Frontal cortex (tissue), 4 donors: Measurements from ENCODE around the gene ADCY2. TPM values are rescaled to one million over a fixed set of nuclear protein-coding genes. Genes with fewer than 3 reads are reported as not detected.

Experiments
- DNase-seq, 2 donors: peaks; one replicate each; pipeline ENCODE4 v3.0.0; 2012; ENCODE audit warnings: low spot score in 2 of 2
- FAIRE-seq: peaks from 2 replicates; lab custom pipeline; 2012; peaks lifted over from hg19 to GRCh38; lab: Jason Lieb, UNC
- total RNA-seq: library from RNA; depleted of rRNA; stranded (reverse); fragments of >200 nt; gene quantifications from one replicate; pipeline ENCODE4 v1.2.3, GENCODE V29; 2014
- donor health status: control.
- donor health status: control.
- donor health status: control.

The ADCY2 gene
- total RNA-seq, 1 donor from 2014 or later = 20.4 TPM

DNA sequence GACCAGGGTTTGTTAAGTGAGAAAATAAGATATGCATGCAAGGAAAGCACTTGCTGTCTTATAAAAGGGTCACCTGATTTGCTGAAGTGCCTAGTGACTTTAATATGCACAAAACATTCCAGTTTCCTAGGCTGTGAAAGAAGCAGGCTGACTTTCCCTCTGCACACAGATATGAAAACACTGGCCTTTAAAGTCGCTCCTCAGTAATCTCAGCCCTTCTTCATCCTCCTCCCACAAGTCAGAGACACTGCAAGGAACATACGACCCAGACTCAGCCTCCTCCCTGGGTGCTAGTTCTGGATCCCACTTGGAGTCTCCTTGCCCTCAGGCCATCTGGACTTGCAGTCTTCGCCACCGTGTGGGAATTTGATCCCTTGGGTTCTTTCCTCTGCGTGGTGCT lies 288.9 kb downstream of the ADCY2 start:
- FAIRE-seq = no peak
- no peak for DNase-seq

DNA sequence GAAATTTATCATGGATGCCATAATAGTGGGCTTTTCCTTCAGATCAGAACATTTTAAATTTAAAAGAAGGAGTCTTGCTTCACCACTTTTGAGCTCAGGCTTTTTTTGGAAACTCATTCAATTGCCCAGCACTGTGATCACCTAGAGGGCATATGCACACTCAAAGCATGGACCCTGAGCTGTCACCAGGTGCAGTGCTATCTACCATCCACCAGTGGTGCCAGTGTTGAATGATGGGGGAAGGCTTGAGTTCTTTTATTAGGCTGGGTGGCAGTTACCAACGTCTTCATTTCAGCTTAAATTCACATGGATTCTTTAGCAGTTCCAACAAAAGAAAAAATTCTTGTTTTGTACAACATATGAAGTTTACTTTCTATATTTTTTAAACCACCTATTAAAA lies 290.9 kb downstream of the ADCY2 start:
- DNase-seq (no peak), FAIRE-seq (no peak)

DNA sequence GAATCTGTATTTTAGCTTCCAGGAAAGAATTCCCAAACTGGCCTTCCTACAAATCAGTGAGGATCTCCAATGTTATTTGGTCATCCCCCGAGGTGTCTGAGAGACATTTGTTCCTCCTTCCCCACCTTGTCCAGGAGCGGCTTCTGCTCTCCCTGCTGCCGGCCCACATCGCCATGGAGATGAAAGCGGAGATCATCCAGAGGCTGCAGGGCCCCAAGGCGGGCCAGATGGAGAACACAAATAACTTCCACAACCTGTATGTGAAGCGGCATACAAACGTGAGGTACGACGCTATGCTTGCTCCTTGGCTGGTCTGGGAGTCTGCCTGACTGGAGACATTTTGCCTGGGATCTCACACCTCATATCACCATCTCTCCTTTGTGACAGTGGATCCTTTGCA lies 294.6 kb downstream of the ADCY2 start:
- DNase-seq (no peak), FAIRE-seq (no peak)

DNA sequence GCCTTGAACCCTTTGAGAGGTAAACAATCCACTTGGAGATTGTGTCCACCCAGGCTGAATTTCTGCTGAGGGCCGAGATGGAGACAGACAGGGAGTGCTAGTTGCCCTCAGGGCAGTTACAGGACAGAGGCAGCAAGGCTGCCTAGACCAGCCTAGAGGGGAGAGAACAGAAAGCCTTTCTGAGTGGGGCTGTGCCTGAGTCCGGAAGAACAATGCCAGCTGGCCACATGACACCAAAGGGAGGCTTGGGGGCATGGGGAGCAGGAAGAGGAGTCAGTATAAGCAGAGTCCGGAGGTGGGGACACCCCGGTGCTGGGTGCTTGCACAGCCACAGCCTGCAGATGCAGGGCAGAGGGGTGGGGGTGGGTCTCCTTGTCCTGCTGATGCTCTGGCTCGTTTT lies 309.3 kb downstream of the ADCY2 start:
- no peak for FAIRE-seq
- no peak for DNase-seq

DNA sequence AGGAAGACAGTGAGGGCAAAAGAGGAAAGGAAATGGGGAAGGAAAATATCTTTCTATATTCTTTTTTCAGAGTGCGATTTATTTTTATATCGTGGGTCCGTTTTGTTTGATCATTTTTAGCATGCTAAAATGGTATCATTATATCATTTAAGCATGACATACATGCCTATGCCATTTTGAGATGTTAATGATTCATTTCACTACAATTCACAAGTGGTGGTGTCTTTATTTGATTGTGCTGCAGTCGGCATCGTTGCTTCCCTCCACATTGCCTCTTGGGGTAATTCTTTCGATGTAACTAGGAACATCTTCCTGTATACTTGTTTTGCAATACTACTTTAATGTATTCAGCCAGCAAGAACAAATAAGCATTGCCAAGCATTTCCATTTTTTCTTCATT lies 309.8 kb downstream of the ADCY2 start:
- no peak for FAIRE-seq
- no peak for DNase-seq

DNA sequence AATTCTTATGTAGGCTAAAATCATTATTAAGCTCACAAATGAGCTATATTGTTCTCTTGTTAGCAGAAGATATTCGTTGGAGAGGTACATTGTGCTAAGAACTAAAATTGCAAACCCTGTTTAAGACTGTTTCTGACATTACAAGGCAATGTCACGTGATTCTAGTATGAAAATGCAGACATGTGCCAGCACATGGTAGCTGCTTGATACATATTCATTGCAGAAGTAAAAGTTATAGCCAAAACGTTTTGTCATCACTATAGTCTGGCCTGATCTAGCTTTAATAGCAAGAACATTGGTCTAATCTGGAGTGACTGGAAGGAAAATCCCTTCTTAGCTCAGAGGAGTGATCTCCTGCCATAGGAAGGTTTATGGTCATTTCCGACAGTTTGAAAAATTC lies 310.3 kb downstream of the ADCY2 start:
- DNase-seq (no peak), FAIRE-seq (no peak)

DNA sequence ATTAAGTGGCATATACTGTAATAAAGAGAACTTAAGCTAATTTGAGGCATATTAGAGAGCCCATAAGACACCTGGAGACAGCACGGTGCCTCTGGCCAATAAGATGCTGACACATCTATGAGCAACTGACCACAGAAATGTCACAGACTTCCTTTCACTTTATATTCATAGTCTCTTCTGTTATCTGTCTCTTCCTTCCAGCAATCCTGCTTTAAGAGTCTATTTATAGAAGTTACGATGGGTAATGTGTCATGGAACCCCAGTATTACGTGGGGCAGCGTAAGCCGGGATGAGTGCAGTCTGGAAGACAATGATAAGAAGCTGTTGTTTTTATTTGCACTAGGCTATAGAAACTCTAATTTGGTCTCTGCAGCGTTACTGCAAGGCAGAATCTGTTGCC lies 318.2 kb downstream of the ADCY2 start:
- FAIRE-seq (no peak), DNase-seq (no peak)

DNA sequence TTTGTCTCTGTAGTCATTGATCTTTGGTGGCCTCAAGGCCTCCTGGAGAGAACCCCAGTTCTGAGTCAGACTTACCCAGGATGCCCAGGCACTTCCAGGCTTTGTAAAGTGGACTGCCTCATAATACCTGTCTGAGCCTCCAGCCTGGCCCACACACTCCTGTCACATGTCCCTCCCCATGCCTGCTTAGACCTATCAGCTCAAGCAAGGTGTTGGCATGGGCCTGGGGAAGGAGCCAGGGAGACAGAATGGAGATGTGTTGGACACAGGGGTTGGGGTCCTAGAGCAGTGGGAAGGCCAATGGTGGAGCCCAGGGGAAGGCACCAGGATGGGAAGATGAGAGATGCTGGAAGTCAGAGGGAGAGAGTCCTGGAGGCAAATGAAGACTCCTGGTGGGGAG lies 318.8 kb downstream of the ADCY2 start:
- DNase-seq = no peak
- FAIRE-seq = no peak

DNA sequence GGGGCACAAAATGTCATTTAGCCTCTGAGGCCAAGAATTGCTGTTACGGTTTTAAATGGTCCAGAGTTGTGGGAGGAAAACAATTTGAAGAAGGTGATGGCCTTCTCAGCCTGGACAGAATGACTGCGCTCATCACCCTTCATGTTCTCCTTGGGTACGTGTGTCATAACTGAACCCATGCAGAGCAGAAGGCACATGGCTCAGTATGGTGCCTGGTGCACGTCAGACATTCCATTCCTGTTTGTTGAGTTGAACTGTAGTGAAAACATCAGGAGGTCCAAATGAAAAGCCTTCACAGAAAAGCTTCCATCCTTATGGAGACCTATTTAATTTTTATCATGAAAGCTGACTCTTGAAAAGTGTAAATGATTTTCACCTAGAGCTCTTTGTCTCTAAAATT lies 321.8 kb downstream of the ADCY2 start:
- DNase-seq (no peak), FAIRE-seq (no peak)

DNA sequence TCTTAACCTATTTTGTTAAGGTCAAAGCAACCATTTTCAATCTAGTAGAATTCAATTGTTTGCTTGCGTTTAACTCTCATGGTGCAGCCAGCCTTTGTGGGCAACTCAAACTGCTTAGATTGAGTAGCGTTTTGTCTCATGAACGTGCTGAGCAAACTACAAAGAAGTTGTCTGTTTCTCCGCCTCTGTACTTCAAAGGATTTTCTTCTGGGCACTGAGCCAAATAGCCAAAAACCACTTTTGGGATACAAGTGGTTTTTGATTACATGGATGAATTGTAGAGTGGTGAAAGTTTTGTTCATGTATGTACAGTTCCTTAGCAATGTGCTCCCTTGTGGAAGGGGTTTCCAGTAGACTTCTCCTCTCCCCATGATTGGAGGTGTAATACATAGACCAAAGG lies 332.1 kb downstream of the ADCY2 start:
- DNase-seq (no peak), FAIRE-seq (no peak)

DNA sequence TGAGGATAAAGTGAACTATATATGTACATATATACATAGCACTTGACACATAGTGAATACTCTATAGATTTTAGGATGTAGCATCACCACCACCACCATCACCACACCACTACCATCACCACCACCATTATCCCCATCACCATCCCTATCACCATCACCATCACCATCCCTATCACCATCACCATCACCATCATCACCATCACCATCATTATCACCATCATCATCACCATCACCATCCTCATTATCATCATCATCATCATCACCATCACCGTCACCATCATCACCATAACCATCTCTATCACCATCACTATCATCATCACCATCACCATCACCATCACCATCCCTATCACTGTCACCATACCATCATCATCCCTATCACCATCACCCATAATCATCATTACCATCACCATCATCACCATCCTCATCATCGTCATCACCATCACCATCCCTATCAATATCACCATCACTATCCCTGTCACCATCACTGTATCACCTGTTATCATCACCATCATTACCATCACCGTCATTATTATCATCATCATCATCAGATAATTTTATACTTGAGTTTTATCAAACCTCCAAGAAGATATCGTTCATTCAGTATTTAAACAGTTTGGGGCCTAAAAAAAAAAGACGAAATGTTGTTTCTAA lies 345.6 kb downstream of the ADCY2 start:
- no peak for DNase-seq
- FAIRE-seq = no peak

DNA sequence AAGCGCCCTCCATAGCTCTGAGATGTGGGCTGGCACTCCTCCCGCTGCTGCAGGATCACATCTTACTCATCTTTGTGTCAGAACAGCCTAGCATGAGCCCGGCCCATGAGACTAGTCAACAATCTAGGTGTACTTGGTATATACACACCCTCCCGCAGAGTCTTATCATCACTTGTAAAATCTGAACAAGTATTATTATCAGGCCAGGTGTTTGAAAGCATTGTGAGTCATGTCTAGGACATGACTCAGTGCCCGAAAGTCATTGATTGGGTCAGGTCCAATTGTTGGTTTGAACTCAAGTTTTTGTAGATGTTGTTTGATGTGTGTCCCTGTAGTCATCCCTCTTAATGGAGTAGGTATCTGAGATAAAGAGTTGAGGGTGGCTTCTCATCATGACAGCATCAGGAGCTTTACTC lies 346.3 kb downstream of the ADCY2 start:
- DNase-seq (no peak), FAIRE-seq (no peak)

DNA sequence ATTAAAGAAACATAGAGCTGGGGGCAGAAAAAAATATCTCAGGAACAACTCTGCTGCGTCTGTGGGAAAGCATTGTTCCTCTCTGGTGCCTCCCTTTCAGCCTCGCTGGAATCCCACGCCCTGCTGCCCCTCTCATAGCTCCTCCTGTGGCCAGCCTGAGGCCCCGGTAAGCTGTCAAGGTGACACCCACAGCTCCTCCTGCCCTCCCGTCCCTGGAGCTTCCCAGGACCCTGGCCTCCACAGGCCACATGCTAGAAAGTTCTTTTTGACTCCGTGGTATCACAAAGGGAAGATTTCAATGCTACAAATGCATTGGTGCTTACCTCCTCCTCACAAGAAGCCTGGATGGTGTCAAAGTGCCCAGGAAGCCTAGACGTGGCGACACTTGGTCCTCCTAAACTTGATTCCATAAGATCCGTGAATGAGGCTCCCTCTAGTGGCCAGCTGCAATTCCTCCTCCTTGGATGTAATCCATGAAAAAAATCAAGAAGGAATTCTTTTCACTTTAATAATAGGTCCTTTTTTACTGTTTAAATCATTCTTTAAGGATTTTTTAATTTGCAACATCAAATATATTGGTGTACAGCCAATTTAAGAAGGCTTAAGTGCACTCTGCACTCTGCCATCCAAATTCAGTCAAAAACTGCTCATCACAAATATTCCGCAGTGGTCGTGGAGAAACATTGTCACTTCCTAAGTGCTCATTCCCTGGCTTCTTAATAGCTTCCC lies 350.1 kb downstream of the ADCY2 start:
- DNase-seq (peak in 1 of 2 donors; percentile 45), FAIRE-seq (no peak)

DNA sequence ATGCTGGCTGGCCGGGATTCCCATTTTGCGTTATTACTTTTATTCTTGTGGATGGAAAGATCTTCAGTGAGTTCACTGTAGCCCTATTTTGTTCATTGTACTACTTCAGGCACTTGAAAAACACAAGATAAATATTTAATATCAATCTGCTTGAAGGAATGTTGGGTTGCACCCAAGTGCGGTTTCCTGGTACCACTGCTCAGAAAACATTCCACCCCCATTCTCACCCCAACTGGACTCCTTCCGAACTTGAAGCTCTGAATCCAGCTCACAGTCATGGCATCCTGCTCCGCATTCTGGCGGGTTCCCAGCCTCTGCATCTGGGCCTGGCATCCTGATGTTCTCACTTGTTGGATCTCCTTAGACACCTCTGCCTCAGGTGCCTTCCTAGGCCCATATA lies 351.8 kb downstream of the ADCY2 start:
- no peak for FAIRE-seq
- no peak for DNase-seq

DNA sequence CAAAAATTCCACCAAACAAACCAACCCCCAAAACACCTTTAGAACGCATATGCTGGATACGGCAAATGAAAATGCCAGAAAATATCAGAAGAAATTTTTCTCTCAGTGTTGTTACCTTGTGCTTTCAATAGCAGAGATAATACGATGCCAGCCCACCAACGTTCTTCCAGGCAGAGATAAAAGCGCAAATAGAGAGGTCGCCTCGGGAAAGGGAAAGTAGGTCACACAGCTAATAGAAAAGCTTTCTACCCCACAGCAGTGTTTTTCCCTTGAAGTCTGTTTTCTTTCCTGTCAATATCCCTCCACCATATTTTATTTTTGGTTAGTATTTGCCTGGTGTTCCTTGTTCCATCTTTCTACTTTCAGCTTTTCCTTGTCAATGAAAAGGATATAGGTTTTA lies 353.7 kb downstream of the ADCY2 start:
- FAIRE-seq = no peak
- DNase-seq = no peak

DNA sequence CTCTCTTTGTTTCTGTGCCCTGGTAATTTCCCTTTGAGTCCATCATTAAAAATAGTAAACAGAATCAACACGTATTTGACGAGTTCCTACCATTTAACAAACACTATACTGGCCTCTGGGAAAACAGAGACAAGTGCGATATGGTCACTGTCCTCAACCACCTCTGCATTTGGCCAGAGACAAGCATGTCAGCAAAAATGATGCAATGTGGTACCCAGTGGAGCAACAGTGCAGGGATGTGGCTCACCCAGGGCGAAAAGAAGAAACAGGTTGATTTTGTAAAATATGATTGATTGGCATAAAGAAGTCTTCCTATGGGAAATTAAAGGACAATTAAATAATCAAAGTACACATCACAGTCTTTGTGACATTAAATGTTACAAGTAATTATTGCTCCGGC lies 355.9 kb downstream of the ADCY2 start:
- FAIRE-seq = no peak
- DNase-seq = no peak

DNA sequence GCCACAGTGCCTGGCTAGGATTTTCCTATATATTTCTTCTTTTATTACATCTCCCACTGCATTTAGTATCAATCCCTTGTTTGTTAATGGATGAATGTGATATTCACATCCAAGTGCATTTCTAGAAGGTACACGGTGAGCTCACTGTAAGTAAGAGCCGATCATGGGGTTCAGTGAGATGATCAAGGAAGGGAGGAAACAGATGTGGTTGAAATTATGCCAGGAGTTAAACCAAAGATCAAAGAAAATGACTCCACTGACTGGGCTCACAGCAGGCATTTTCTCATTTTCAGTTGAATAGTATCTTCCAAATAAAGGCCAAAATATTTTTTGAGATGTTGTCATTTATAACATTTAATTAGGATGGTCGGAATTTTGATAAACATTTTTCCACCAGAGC lies 357.2 kb downstream of the ADCY2 start:
- DNase-seq (no peak), FAIRE-seq (no peak)

DNA sequence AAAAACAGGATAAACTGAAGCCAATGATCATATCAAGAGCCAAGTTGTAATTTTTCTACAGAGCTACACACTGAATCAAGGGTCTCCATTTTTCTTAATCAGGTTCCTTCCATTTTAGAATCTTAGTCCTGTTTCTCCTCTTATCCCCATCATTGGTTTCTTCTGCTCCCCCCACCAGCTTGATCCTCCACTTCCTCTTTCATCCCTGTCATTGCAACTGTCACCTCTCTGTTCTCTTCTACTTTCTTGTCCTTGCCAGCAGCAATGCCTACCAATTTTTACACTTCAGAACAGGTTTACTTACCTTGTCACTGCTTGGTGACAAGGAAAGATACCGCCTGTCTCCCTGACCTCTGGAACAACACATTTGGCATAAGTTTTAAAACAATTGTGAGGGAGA lies 357.7 kb downstream of the ADCY2 start:
- no peak for DNase-seq
- FAIRE-seq = no peak

DNA sequence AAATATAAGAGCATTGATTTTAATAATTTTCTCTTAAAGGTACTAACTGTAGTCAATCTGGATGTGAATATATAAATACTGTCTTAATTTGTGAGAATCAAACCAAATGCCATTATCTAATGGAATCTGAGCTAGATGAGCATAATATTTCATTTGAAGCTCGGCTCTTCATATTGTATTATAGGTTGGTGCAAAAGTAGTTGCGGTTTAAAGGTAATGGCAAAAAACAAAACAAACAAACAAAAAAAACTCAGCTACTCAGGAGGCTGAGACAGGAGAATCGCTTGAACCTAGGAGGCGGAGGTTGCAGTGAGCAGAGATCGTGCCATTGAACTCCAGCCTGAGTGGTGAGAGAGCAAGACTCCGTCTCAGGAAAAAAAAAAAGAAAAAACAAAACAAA lies 358.6 kb downstream of the ADCY2 start:
- DNase-seq (no peak), FAIRE-seq (no peak)

DNA sequence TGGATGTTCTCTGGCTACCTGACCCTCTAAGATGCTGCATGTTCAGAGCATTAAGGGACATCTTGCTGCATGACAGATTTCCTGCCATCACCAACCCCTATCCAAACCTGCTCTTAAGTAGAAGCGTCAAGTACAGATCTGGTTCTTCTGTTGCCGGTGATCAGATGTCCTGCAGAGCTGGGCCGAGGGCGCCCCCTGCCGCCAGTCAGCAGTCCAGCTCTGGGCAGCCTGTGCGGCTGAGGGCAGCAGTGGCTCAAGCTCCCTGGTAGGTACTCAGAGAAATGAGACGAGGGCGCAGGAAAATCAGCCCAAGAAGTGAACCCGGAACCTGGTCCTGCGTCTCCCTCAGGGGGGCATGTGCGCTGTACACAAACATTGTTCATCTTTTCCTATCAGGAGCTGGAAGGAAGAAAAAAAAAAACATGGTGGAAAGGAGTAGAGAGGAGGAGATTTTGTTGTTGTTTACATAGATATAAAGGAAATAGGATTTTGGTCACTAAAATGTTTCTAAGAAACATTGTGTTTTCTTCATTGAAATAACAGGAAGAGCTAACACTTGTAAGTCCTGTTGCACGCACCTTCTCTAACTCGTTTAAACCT lies 359.2 kb downstream of the ADCY2 start:
- no peak for FAIRE-seq
- no peak for DNase-seq

DNA sequence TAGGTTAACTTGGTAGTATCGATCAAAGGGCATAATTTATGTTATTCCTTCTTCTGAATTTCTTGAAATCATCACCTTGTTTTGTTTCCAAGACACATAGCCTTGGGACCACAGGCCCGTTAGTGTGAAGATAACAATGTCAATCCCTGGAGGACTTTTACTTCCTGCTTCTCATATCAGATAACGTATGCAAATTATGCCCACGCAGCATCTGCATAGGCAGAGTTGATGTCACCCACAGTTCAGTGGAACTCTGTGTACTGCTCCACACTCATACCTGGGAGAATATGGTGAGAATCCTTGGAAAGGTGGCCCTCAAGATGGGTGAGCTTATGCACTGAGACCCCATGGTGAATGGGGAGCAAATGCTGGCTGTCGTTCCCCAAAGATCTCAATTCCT lies 360.0 kb downstream of the ADCY2 start:
- FAIRE-seq = no peak
- no peak for DNase-seq

DNA sequence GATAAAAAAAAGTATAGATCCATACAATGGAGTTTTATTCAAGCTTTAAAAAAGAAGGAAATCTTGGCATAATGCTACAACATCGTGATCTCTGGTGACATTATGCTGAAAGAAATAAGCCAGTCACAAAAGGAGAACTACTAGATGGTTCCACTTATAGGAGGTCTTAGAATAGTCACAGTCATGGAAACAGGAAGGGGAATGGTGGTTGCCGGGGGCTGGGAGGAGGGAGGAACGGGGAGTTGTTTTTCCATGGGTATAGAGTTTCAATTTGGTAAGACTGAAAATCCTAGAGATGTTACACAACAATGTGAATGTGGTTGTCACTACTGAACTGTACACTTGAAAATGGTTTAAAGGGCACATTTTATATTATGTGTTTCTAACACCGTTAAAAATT lies 360.5 kb downstream of the ADCY2 start:
- FAIRE-seq (no peak), DNase-seq (no peak)
